ENCODE data around the gene PPEF1. TPM values are rescaled to one million over a fixed set of nuclear protein-coding genes. Genes with fewer than 3 reads are reported as not detected.
"Not testable (repeated sequence)": the region's sequence is repeated elsewhere in the genome, so short reads cannot be mapped to it uniquely, and the experiment has no call there.

The PPEF1 gene
- total RNA-seq, 1 donor from 2014 or later = not detected

DNA sequence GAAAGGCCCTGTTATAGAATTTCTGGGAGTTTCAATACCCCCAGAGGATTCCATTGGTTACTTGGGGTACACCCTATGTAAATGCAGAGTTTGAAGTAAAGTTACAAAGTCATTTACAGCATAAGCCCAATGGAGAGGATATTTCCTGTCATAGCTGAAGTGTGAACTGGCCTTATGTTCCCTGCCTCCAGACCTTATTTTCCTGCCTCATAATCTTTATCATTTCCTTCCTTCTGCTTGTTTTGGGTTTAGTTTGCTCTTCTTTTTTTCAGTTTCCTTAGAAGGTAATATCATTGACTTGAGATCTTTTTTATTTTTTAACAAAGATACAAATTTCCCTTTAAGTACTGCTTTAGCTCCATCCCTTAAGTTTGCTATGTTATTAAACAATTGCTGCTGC lies 85.4 kb downstream of the PPEF1 start:
- DNase-seq (ENCODE audit: low read depth in 2 of 2) = peak in 1 of 2 donors; percentile 19

DNA sequence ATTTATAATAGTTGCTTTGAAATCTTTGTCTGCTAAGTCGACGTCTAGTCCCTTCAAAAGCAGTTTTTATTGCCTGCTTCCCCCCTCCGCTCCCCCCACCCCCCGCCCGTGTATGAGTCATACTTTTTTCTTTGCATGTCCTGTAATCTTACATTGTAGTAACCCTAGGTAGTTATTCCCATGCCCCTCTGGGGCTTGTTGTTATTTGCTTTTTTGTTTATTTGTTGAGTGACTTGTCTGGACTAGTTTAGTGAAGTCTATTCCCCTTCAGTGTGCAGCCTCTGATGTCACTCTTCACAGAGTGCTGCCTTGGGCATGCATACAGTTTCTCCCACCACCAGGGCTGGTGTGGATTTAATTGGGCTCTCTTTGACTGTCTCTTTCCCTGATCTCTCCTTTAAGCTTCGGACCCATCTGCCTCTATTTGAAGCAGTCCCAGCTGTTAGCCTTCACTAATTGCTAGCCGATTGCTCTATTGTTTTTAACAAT lies 86.2 kb downstream of the PPEF1 start:
- DNase-seq (ENCODE audit: low read depth in 2 of 2) = peak; percentile 2 to 4

GRCh38 chrX:18797141-18797540 lies 89.7 kb downstream of the PPEF1 start:
- no peak for DNase-seq (ENCODE audit: low read depth in 2 of 2)

- no peak for DNase-seq (ENCODE audit: low read depth in 2 of 2)
Observed at GRCh38 chrX:18799911-18800310, 92.5 kb downstream of the PPEF1 start.

GRCh38 chrX:18809641-18810040 lies 102.2 kb downstream of the PPEF1 start:
- DNase-seq (ENCODE audit: low read depth in 2 of 2) = no peak

DNA sequence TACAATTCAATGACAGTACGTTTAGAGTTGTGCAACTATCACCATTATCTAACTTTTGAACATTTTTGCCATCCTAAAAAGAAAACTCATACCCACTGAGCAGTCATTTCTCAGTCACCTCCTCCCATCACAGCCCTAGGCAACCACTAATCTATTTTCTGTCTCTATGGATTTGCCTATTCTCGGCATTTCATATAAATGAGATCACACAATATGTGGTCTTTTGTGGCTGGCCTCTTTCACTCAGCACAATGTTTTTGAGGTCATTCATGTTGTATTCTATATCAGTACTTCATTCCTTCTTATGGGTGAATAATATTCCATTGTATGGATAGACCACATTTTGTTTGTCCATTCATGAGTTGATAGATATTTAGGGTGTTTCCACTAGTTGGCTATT lies 103.0 kb downstream of the PPEF1 start:
- no peak for DNase-seq (ENCODE audit: low read depth in 2 of 2)

- no peak for DNase-seq (ENCODE audit: low read depth in 2 of 2)
Observed at GRCh38 chrX:18825375-18825774, 117.9 kb downstream of the PPEF1 start.

- no peak for DNase-seq (ENCODE audit: low read depth in 2 of 2)
Observed at GRCh38 chrX:18828832-18829404, 121.5 kb downstream of the PPEF1 start.

DNA sequence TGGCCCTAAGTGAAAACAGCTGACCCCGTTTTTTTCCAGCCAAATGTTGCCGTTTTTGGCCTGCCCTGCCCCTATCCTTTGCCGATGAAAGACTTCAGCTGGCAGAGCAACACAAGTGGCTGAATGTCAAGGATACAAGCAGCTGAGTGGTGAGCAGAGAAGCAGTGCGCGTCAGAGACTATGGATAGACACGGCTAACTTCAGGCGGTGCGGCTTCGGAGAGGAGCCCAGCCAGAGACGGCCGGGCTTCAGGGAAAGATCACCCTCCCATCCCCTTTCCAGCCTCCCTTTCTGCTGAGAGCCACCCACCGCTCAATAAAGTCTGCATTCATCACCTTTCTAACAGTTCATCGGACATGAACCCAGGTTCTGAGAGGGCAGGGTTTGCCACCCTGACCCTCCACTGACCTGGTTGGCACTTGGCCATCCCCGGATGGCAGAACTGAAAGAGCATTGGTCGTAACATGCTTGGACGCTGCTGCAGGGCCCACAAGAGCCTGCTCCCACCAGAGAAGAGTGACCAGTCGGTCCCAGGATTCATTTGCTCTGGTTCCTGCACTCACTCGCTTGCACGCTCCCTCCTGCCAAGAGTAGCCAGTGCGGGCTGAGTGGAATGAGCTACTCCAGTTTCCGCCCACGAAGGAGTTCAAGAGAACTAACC lies 125.8 kb downstream of the PPEF1 start:
- DNase-seq (ENCODE audit: low read depth in 2 of 2) = no peak

DNA sequence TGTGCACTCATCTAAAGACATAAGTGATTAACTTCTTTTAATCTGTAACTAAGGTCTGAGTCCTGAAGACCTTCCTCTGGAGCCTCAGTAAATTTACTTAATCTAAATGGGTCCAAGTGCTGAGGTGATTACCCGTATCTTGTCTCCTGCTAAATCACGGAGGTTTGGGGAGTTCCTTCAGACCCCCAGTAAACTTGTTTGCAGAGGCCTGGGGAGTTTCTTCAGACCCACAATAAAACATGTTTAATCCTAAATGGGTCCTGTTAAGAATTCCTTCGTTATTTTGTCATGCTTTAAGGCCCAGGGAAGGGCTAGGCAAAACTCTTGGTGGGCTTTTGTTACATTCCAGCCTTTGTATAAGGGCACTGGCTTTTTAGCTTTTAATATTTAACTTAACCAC lies 140.5 kb downstream of the PPEF1 start:
- not testable (repeated sequence) for DNase-seq (ENCODE audit: low read depth in 2 of 2)

DNA sequence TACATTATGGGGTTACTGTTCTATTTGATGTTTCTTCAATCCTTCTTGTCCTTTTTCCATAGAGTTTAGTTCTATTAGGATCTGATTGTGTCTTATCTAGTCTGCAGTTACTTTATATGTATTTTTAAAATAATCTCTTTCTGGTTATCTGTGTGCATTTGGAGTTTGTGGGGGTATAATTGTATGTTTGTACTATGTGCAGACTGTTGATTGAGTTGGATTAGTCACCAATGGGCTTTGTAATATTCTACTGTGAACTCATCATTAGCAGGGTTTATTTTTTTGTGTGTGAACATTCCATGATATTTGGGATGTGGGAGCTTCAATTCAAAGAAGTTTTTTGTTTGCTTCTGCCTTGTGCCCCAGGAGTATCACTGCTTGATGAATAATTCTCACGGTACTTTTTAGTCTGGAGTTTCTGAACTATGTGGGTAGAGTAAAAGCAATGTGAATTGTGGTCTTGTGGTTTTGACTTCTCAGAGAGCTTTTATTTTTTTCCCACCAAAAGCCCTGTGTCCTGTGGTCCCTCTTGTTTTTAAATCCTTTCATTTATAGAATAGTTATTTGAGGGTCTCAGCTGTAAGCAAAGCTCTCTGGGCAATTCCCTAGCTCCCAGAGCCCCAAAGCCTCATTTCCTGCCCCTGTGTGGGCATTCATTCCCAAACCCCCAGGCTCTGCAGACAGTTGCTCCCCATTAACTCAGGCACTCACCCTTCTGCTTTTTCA lies 148.6 kb downstream of the PPEF1 start:
- no peak for DNase-seq (ENCODE audit: low read depth in 2 of 2)

GRCh38 chrX:18856645-18856997 lies 149.2 kb downstream of the PPEF1 start:
- no peak for DNase-seq (ENCODE audit: low read depth in 2 of 2)

- DNase-seq (ENCODE audit: low read depth in 2 of 2) = no peak
Observed at GRCh38 chrX:18861511-18861910, 154.1 kb downstream of the PPEF1 start.

DNA sequence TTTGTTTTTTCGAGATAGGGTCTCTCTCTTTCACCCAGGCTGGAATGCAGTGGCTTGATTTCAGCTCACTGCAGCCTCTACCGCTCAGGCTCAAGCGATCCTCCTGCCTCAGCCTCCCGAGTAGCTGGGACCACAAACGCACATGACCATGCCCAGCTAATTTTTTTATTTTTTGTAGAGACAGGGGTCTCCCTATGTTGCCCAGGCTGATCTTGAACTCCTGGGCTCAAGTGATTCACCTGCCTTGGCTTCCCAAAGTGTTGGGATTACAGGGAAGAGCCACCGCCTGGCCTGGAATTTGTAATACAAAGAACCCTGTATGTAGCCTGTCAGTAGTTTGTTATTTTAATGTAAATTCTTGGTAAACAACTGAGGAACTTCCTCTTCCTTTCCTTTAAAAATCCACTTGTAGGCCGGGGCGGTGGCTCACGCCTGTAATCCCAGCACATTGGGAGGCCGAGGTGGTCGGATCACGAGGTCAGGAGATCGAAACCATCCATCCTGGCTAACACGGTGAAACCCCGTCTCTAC lies 157.0 kb downstream of the PPEF1 start:
- DNase-seq (ENCODE audit: low read depth in 2 of 2) = no peak

DNA sequence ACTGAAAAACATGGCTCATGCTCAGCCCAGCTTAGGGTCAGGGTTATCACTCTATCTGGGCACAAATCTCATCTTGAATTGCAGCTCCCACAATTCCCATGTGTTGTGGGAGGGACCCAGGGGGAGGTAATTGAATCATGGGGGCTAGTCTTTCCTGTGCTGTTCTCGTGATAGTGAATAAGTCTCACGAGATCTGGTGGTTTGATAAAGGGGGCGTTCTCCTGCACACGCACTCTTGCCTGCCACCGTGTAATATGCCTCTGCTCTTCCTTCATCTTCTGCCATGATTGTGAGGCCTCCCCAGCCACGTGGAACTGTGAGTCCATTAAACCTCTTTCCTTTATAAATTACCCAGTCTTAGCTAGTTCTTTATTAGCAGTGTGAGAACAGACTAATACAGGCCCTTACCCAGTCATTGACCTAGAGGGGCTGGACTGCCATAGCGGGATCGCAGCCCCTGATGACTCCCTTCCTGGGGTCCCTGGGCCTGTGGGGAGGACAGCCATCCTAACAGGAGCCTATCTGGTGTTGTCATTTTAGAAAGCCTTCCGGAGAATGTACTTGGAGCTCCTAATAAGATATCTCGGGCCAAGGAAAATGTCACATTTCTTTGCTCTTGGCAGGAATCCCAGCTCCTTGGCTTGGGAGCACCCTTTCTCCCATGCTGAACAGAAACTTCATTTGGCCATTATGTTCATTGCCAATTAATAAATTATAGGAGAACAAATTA lies 163.9 kb downstream of the PPEF1 start:
- DNase-seq (ENCODE audit: low read depth in 2 of 2) = no peak

DNA sequence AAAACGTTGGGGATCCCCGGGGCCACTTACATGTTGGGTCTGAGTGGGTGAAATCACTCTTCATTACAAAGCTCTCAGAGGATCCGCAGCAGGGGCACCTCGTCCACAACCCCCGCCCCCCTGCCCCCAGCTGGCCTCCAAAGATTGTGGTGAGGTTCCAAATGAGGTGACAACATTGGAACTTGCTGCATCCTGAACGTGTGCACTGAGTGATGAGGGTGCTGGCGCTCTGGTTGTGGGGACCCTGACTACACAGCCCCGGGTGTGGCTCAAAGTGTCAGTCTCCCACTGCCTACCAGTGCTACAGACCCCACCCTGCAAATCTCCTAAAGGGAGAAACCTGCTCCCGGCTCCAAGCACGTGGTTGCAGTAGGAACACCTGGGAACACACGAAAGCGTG lies 164.5 kb downstream of the PPEF1 start:
- no peak for DNase-seq (ENCODE audit: low read depth in 2 of 2)

DNA sequence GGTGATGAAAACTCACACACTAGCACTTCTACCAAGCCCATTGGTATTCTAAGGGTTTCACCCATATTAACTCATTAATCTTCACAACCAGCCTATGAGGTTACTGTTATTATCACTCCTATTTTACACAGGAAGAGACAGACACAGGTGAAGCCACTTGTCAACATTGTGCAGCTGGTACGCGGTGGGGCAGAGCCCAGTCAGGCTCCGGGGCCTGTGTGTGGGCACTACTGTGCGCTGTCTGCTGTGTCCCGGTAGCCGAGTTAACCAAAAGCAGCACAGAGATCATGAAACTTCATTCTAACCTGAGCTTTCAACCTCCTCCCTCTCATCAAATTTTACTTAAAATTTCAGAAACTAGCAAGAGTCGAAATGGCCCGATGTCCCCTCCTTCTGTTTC lies 165.2 kb downstream of the PPEF1 start:
- DNase-seq (ENCODE audit: low read depth in 2 of 2) = no peak

DNA sequence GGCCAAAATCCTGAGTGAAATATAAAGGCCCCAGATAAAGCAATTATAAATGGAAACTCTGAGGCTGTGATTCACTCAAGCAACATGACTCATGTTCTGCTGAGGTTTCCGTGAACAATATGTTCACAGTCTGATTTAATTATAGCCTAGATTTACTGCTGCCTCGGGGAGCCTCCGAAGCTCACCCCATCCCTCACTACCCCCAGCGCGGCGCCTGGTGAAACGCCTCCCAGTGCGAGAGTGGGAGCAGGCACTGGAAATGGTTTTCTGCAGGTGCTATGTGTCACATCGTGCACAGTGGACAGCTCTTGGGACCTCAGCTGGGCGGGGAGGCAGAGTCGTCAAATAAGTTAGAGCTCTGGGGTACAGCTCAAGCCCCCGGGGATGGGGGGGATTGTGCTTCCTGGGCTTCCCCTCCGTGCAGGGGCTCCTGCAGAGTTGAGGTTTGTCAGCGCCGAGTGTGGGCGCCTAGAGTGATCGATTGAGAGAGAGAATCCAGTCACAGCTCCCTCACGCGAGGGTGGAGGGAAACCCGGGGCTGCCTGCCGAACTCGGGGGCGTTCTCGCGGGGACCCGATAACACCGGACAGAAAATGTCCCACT lies 165.8 kb downstream of the PPEF1 start:
- DNase-seq (ENCODE audit: low read depth in 2 of 2) = peak; percentile 11 to 60

- DNase-seq (ENCODE audit: low read depth in 2 of 2) = no peak
Observed at GRCh38 chrX:18873836-18874235, 166.4 kb downstream of the PPEF1 start.

GRCh38 chrX:18874560-18875255 lies 167.3 kb downstream of the PPEF1 start:
- no peak for DNase-seq (ENCODE audit: low read depth in 2 of 2)
